Right lung (tissue), 5 donors: ENCODE results near the gene CLIC3. TPM values are rescaled to one million over a fixed set of nuclear protein-coding genes. Genes with fewer than 3 reads are reported as not detected.

Experiments
- polyA plus RNA-seq, 5 donors: library from polyadenylated mRNA; unstranded; fragments of 120-200 nt; gene quantifications; one replicate each; pipeline versions ENCODE4 v1.2.1 to v1.2.3, GENCODE V29; 2013; ENCODE audit warnings: inconsistent platforms in 1 of 5, low replicate concordance in 1 of 5; ENCODE audit not compliant: insufficient read length in 5 of 5, insufficient read depth in 1 of 5

The CLIC3 gene
- polyA plus RNA-seq, 5 donors = 25.9 to 74.3 (median 43.8) TPM

Other genes with a start within 250 kb of the CLIC3 start
- not detected for gene LCN6, start 248.0 kb downstream of the CLIC3 start, polyA plus RNA-seq
- gene LCN8, start 238.3 kb downstream of the CLIC3 start, polyA plus RNA-seq = under 1 TPM in 1 of 5 donors, not detected in 4; 0.72 TPM
- 1 to 10 TPM in 1 of 5 donors, under 1 TPM in 4; 0.07 to 2.2 (median 0.10) TPM for gene LCN15, start 232.1 kb downstream of the CLIC3 start, polyA plus RNA-seq
- gene TMEM141, start 205.2 kb downstream of the CLIC3 start, polyA plus RNA-seq = 10 to 100 TPM; 42.6 to 74.3 (median 54.0) TPM
- 10 to 100 TPM in 1 of 5 donors, 1 to 10 TPM in 4; 5.9 to 10.6 (median 7.7) TPM for gene CCDC183, start 200.2 kb downstream of the CLIC3 start, polyA plus RNA-seq
- gene RABL6, start 188.6 kb downstream of the CLIC3 start, polyA plus RNA-seq = 10 to 100 TPM; 46.3 to 79.6 (median 54.0) TPM
- gene AJM1, start 154.1 kb downstream of the CLIC3 start, polyA plus RNA-seq = 1 to 10 TPM in 3 of 5 donors, under 1 TPM in 2; 0.56 to 1.9 (median 1.1) TPM
- gene PHPT1, start 147.2 kb downstream of the CLIC3 start, polyA plus RNA-seq = 100 to 1,000 TPM in 1 of 5 donors, 10 to 100 TPM in 4; 57.7 to 161 (median 84.7) TPM
- 1 to 10 TPM; 4.5 to 9.5 (median 6.7) TPM for gene MAMDC4, start 144.2 kb downstream of the CLIC3 start, polyA plus RNA-seq
- gene EDF1, start 130.3 kb downstream of the CLIC3 start, polyA plus RNA-seq = 100 to 1,000 TPM; 326 to 525 (median 367) TPM
- gene TRAF2, start 110.1 kb downstream of the CLIC3 start, polyA plus RNA-seq = 10 to 100 TPM; 10.8 to 16.5 (median 13.9) TPM
- gene FBXW5, start 51.8 kb downstream of the CLIC3 start, polyA plus RNA-seq = 10 to 100 TPM; 28.1 to 74.7 (median 42.7) TPM
- gene C8G, start 51.3 kb downstream of the CLIC3 start, polyA plus RNA-seq = under 1 TPM in 4 of 5 donors, not detected in 1; 0.33 to 0.78 (median 0.41) TPM
- 10 to 100 TPM in 3 of 5 donors, 1 to 10 TPM in 2; 9.1 to 25.3 (median 21.1) TPM for gene LCN12, start 44.3 kb downstream of the CLIC3 start, polyA plus RNA-seq
- 10 to 100 TPM; 21.1 to 66.2 (median 29.6) TPM for gene PTGDS, start 19.1 kb downstream of the CLIC3 start, polyA plus RNA-seq
- gene LCNL1, start 13.6 kb downstream of the CLIC3 start, polyA plus RNA-seq = 1 to 10 TPM in 2 of 5 donors, under 1 TPM in 3; 0.59 to 1.9 (median 0.89) TPM
- 10 to 100 TPM; 26.2 to 57.5 (median 36.8) TPM for gene PAXX, start 4.1 kb downstream of the CLIC3 start, polyA plus RNA-seq
- gene ABCA2, start 31.7 kb upstream of the CLIC3 start, polyA plus RNA-seq = 10 to 100 TPM; 16.0 to 35.7 (median 21.0) TPM
- under 1 TPM in 1 of 5 donors, not detected in 4; 0.08 TPM for gene FUT7, start 35.5 kb upstream of the CLIC3 start, polyA plus RNA-seq
- 10 to 100 TPM; 20.6 to 61.5 (median 33.8) TPM for gene NPDC1, start 49.6 kb upstream of the CLIC3 start, polyA plus RNA-seq
- 1 to 10 TPM; 2.0 to 5.4 (median 3.2) TPM for gene ENTPD2, start 57.5 kb upstream of the CLIC3 start, polyA plus RNA-seq
- gene SAPCD2, start 74.0 kb upstream of the CLIC3 start, polyA plus RNA-seq = 10 to 100 TPM in 3 of 5 donors, 1 to 10 TPM in 2; 8.9 to 13.7 (median 10.3) TPM
- gene UAP1L1, start 80.9 kb upstream of the CLIC3 start, polyA plus RNA-seq = 1 to 10 TPM; 4.6 to 8.4 (median 5.6) TPM
- gene MAN1B1, start 90.4 kb upstream of the CLIC3 start, polyA plus RNA-seq = 10 to 100 TPM; 50.7 to 68.6 (median 60.1) TPM
- 10 to 100 TPM; 27.2 to 50.4 (median 48.6) TPM for gene DPP7, start 118.2 kb upstream of the CLIC3 start, polyA plus RNA-seq
- gene GRIN1, start 142.6 kb upstream of the CLIC3 start, polyA plus RNA-seq = under 1 TPM; 0.12 to 0.51 (median 0.23) TPM
- under 1 TPM in 4 of 5 donors, not detected in 1; 0.23 to 0.49 (median 0.37) TPM for gene LRRC26, start 173.5 kb upstream of the CLIC3 start, polyA plus RNA-seq
- not detected for gene TMEM210, start 175.5 kb upstream of the CLIC3 start, polyA plus RNA-seq
- gene ANAPC2, start 192.0 kb upstream of the CLIC3 start, polyA plus RNA-seq = 10 to 100 TPM; 34.4 to 53.0 (median 44.4) TPM
- 10 to 100 TPM; 34.4 to 69.2 (median 43.9) TPM for gene SSNA1, start 192.1 kb upstream of the CLIC3 start, polyA plus RNA-seq
- 10 to 100 TPM in 2 of 5 donors, 1 to 10 TPM in 3; 5.9 to 12.1 (median 7.6) TPM for gene TPRN, start 204.2 kb upstream of the CLIC3 start, polyA plus RNA-seq
- 10 to 100 TPM; 31.5 to 40.1 (median 35.4) TPM for gene TMEM203, start 209.1 kb upstream of the CLIC3 start, polyA plus RNA-seq
- 10 to 100 TPM in 2 of 5 donors, 1 to 10 TPM in 3; 6.9 to 16.1 (median 9.8) TPM for gene NDOR1, start 209.1 kb upstream of the CLIC3 start, polyA plus RNA-seq
- 10 to 100 TPM in 1 of 5 donors, 1 to 10 TPM in 4; 3.2 to 10.8 (median 6.3) TPM for gene RNF208, start 225.7 kb upstream of the CLIC3 start, polyA plus RNA-seq
- 1 to 10 TPM in 4 of 5 donors, under 1 TPM in 1; 0.96 to 3.0 (median 2.0) TPM for gene CYSRT1, start 228.6 kb upstream of the CLIC3 start, polyA plus RNA-seq
- gene RNF224, start 230.9 kb upstream of the CLIC3 start, polyA plus RNA-seq = 1 to 10 TPM; 1.5 to 3.8 (median 3.5) TPM
- gene SLC34A3, start 234.3 kb upstream of the CLIC3 start, polyA plus RNA-seq = 1 to 10 TPM in 4 of 5 donors, under 1 TPM in 1; 0.84 to 2.5 (median 1.9) TPM
- 100 to 1,000 TPM; 211 to 322 (median 258) TPM for gene TUBB4B, start 244.7 kb upstream of the CLIC3 start, polyA plus RNA-seq